K562 (cell line): ENCODE data around the gene MINK1. TPM values are rescaled to one million over a fixed set of nuclear protein-coding genes. Genes with fewer than 3 reads are reported as not detected.

ENCODE experiments used
- ATAC-seq: fragments of 200-7000 bp; cut with Tn5 transposase; 3 replicates; pipeline ENCODE4 v1.9.1; 2020; ENCODE audit warnings: moderate library complexity
- BruUV-seq: library from RNA; stranded (reverse); fragments of 400-500 nt; replicated peaks from 2 replicates; lab custom pipeline; 2021; lab: Mats Ljungman, UMichigan
- CTCF ChIA-PET: fragments of 300-600 bp; formaldehyde crosslinking; extraction: SDS; loops from one replicate; lab custom pipeline; 2021; ENCODE audit warnings: low intra/inter-chr PET ratio; lab: Yijun Ruan, JAX
- POLR2A ChIA-PET: fragments of 300-600, 350-650 bp; sonication (Branson Sonifier 250); formaldehyde crosslinking; extraction: SDS; loops from one replicate; lab custom pipeline; 2021; ENCODE audit warnings: antibody characterized with exemption, inconsistent platforms; lab: Yijun Ruan, JAX
- DNase-seq, 4 experiments: peaks; one replicate each; pipeline versions ENCODE4 v3.0.0 to v3.0.0-alpha.2; 2011 to 2018; ENCODE audit warnings: low spot score in 3 of 4, mixed read lengths in 3 of 4; ENCODE audit errors: extremely low read depth in 1 of 4
- FAIRE-seq: peaks from 2 replicates; lab custom pipeline; 2011; peaks lifted over from hg19 to GRCh38; lab: Jason Lieb, UNC
- H2AFZ ChIP-seq: 2 replicates; pipeline ENCODE4 v1.6.0; 2011; ENCODE audit warnings: low read depth, low read length, control low read depth, inconsistent platforms
- H3K27ac ChIP-seq: fragments of 200-600 bp; 3 replicates; pipeline ENCODE4 v1.8.0; 2011; ENCODE audit warnings: low read depth, mild to moderate bottlenecking, control low read depth, inconsistent platforms, low read length, moderate library complexity, mixed read lengths; ENCODE audit errors: extremely low read depth
- H3K27me3 ChIP-seq, 2 experiments: fragments of 300-600 bp in 1 of 2; 2 replicates in 1 of 2; 3 replicates in 1 of 2; pipeline versions ENCODE4 v1.6.0 to v1.8.0; 2011; ENCODE audit warnings: inconsistent platforms in 2 of 2, low read length in 2 of 2, mild to moderate bottlenecking in 1 of 2, mixed read lengths in 1 of 2, moderate library complexity in 1 of 2; ENCODE audit not compliant: control insufficient read depth in 2 of 2, insufficient read depth in 2 of 2
- H3K36me3 ChIP-seq: fragments of 300-600 bp; 3 replicates; pipeline ENCODE4 v1.8.0; 2011; ENCODE audit warnings: mild to moderate bottlenecking, low read length, inconsistent platforms; ENCODE audit not compliant: control insufficient read depth, insufficient read depth
- H3K4me1 ChIP-seq, 2 experiments: fragments of 200-600 bp in 1 of 2; replicated peaks in 1 of 2; 2 replicates in 1 of 2; 3 replicates in 1 of 2; pipeline versions ENCODE4 v1.5.1 to v1.8.0; 2011; ENCODE audit warnings: inconsistent platforms in 2 of 2, low read length in 2 of 2, mild to moderate bottlenecking in 1 of 2, mixed read lengths in 1 of 2, moderate library complexity in 1 of 2; ENCODE audit not compliant: control insufficient read depth in 2 of 2, insufficient read depth in 2 of 2
- H3K4me2 ChIP-seq: 2 replicates; pipeline ENCODE4 v1.6.1; 2011; ENCODE audit warnings: low read length, control low read depth, inconsistent platforms, mixed read lengths; ENCODE audit not compliant: insufficient read depth
- H3K4me3 ChIP-seq: fragments of 200-600 bp; sonication (generic), shearing (Covaris generic); 2 replicates; pipeline ENCODE4 v1.5.1; 2016; ENCODE audit warnings: control low read depth, inconsistent platforms
- H3K79me2 ChIP-seq: fragments of 200-600 bp; 3 replicates; pipeline ENCODE4 v1.8.0; 2011; ENCODE audit warnings: low read length, inconsistent platforms; ENCODE audit not compliant: control insufficient read depth, insufficient read depth
- H3K9ac ChIP-seq, 2 experiments: 2 replicates each; pipeline versions ENCODE4 v1.6.0 to v1.6.1; 2011; ENCODE audit warnings: low read depth in 2 of 2, low read length in 2 of 2, control low read depth in 1 of 2, inconsistent platforms in 1 of 2, mild to moderate bottlenecking in 1 of 2, mixed read lengths in 1 of 2; ENCODE audit not compliant: insufficient read depth in 1 of 2
- H3K9me1 ChIP-seq: one replicate; pipeline ENCODE4 v1.6.0; 2011; ENCODE audit warnings: inconsistent platforms, mild to moderate bottlenecking, low read length, moderate library complexity; ENCODE audit not compliant: control insufficient read depth, insufficient read depth
- H3K9me3 ChIP-seq: replicated peaks from 2 replicates; pipeline ENCODE4 v1.5.1; 2011; ENCODE audit warnings: low read depth, low read length, inconsistent platforms; ENCODE audit not compliant: control insufficient read depth, insufficient read depth
- H4K20me1 ChIP-seq: replicated peaks from 2 replicates; pipeline ENCODE4 v1.6.1; 2011; ENCODE audit warnings: low read length, inconsistent platforms, mixed read lengths; ENCODE audit not compliant: control insufficient read depth, insufficient read depth
- MITF ChIP-seq: IDR thresholded peaks from 2 replicates; pipeline ENCODE4 v1.6.1; 2014; ENCODE audit warnings: antibody characterized with exemption
- ZBTB9 ChIP-seq: fragments of 450-650 bp; formaldehyde crosslinking; IDR thresholded peaks from 2 replicates; pipeline ENCODE4 v1.4.0; 2020; ENCODE audit warnings: mild to moderate bottlenecking, moderate library complexity
- ZHX1 ChIP-seq: fragments of 150-350 bp; conservative IDR thresholded peaks from 2 replicates; pipeline ENCODE4 v1.6.1; 2014; ENCODE audit warnings: low read length
- WGBS: fragments of 100-300 bp; shearing (Covaris generic); methylation state at CpG from one replicate; pipeline ENCODE4 v1.1.6; 2016; ENCODE audit warnings: low coverage, mixed read lengths; ENCODE audit not compliant: insufficient coverage; ENCODE audit errors: missing lambda C conversion rate; 5-methylcytosine and 5-hydroxymethylcytosine counted together
- in situ Hi-C: fragments of 300-500 bp; cut with MboI; formaldehyde crosslinking; loops from 4 replicates; pipeline ENCODE4 v1.15.0; 2018; ENCODE audit warnings: inconsistent platforms, mixed read lengths
- intact Hi-C: fragments of 100-400 bp; cut with micrococcal nuclease; formaldehyde crosslinking; loops from 2 replicates; pipeline ENCODE4 v1.14.2; 2022
- polyA plus RNA-seq, 8 experiments: library from polyadenylated mRNA; depleted of rRNA in 4 of 8; stranded (reverse) in 5 of 8; unstranded in 3 of 8; fragments of >200 nt; fragmentation: Nextera tagmentation in 2 of 8; fragmentation: Illumina TruSeq in 1 of 8; extraction: Ambion mirVana in 2 of 8; extraction: Trizol in 1 of 8; gene quantifications; 2 replicates each; pipeline versions ENCODE4 v1.2.1 to v1.2.3, GENCODE V29; 2011 to 2014; ENCODE audit warnings: inconsistent platforms in 1 of 8, missing spikeins in 1 of 8
- total RNA-seq, 7 experiments: library from RNA; depleted of rRNA in 6 of 7; stranded (reverse); fragments of >200 nt in 6 of 7; fragmentation: Illumina TruSeq in 2 of 7; extraction: Trizol in 2 of 7; gene quantifications; 2 replicates each; pipeline versions ENCODE4 v1.2.1 to v1.2.3, GENCODE V29; 2011 to 2021; ENCODE audit warnings: low replicate concordance in 1 of 7
- TF ChIP-seq, protein P1 (sequence below): fragments of 250-450 bp; sonication (Bioruptor Pico); IDR thresholded peaks from 2 replicates; pipeline ENCODE4 v1.8.0; 2022; ENCODE audit warnings: inconsistent platforms, mild to moderate bottlenecking, moderate library complexity, borderline replicate concordance

The MINK1 gene
- total and polyA plus RNA-seq, 9 of the 15 experiments (the other 6 are each of a cell fraction or from before 2014, with no cell fraction given), result 0.11 to 54.2 (median 14.9) TPM

GRCh38 chr17:4919511-4920047 lies 86.4 kb downstream of the MINK1 start:
- H3K9ac ChIP-seq, result no peak overlapping the region
- H4K20me1 ChIP-seq, result no peaks in the 10 kb centered on the region
- H3K79me2 ChIP-seq, result no peaks in the 10 kb centered on the region
- no peak for FAIRE-seq
- no peaks in the 10 kb centered on the region for H3K9me1 ChIP-seq
- TF ChIP-seq, protein P1, sequence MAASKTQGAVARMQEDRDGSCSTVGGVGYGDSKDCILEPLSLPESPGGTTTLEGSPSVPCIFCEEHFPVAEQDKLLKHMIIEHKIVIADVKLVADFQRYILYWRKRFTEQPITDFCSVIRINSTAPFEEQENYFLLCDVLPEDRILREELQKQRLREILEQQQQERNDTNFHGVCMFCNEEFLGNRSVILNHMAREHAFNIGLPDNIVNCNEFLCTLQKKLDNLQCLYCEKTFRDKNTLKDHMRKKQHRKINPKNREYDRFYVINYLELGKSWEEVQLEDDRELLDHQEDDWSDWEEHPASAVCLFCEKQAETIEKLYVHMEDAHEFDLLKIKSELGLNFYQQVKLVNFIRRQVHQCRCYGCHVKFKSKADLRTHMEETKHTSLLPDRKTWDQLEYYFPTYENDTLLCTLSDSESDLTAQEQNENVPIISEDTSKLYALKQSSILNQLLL (CRISPR knock-in tag), result no peak
- TF ChIP-seq ZBTB9 (CRISPR knock-in tag) (no peak), ZHX1 (no peak), MITF (no peak)
- BruUV-seq, result no TSS peak
- ChIA-PET CTCF (no interaction called here), POLR2A (interaction anchor here (0.6 to 1.5 kb wide), 5 partner anchors 9 to 25 kb away, joined by 3 to 6 read pairs (median 4); partner anchors contain the start of genes RNF167 and SLC25A11)
- no peak overlapping the region for H3K27ac ChIP-seq
- H2AFZ ChIP-seq, result 0 out of 2 replicates have a peak overlapping the region, but pooled peaks have one; percentile 9
- no peak overlapping the region for H3K4me2 ChIP-seq
- H3K9me3 ChIP-seq, result no peaks in the 10 kb centered on the region
- in situ Hi-C loops, result loop anchor here (10.0 kb wide), 1 partner anchor 145 kb away; no protein-coding TSS in a partner anchor
- H3K27me3 ChIP-seq, result no peaks in the 10 kb centered on the region
- H3K4me1 ChIP-seq, result no peaks in the 10 kb centered on the region; a peak in 1 of 5 replicates
- intact Hi-C loops, result no loop called here
- DNase-seq, result no peak
- no peaks in the 10 kb centered on the region for H3K36me3 ChIP-seq
- ATAC-seq, result no peak
- WGBS, result 51% methylated on average over 8 of the region's 8 CpGs
- H3K4me3 ChIP-seq, result no peak overlapping the region
